WTC11 (cell line): ENCODE measurements around the gene RREB1.

Experiments used
- CREM ChIP-seq: sonication (generic); formaldehyde crosslinking; IDR thresholded peaks from 2 replicates; pipeline ENCODE4 v1.8.1; 2022; ENCODE audit warnings: mild to moderate bottlenecking, missing genetic modification reagents, moderate library complexity
- ESRRA ChIP-seq: sonication (generic); formaldehyde crosslinking; IDR thresholded peaks from 2 replicates; pipeline ENCODE4 v1.8.1; 2022; ENCODE audit warnings: mild to moderate bottlenecking, missing genetic modification reagents, borderline replicate concordance
- ETV6 ChIP-seq: sonication (generic); formaldehyde crosslinking; IDR thresholded peaks from 2 replicates; pipeline ENCODE4 v1.8.1; 2022; ENCODE audit warnings: mild to moderate bottlenecking, missing genetic modification reagents
- FOXP1 ChIP-seq: sonication (generic); formaldehyde crosslinking; IDR thresholded peaks from 2 replicates; pipeline ENCODE4 v1.8.0; 2022; ENCODE audit warnings: missing genetic modification reagents, mild to moderate bottlenecking, moderate library complexity, borderline replicate concordance
- KAT7 ChIP-seq: sonication (generic); formaldehyde crosslinking; IDR thresholded peaks from 2 replicates; pipeline ENCODE4 v1.8.1; 2023; ENCODE audit warnings: missing genetic modification reagents, mild to moderate bottlenecking, borderline replicate concordance
- TEAD4 ChIP-seq: sonication (generic); formaldehyde crosslinking; IDR thresholded peaks from 2 replicates; pipeline ENCODE4 v1.8.0; 2022; ENCODE audit warnings: mild to moderate bottlenecking, missing genetic modification reagents
- ZNF138 ChIP-seq: sonication (generic); formaldehyde crosslinking; conservative IDR thresholded peaks from 2 replicates; pipeline ENCODE4 v1.8.1; 2022; ENCODE audit warnings: mild to moderate bottlenecking, moderate library complexity, missing genetic modification reagents
- ZNF416 ChIP-seq: fragments of 250-450 bp; sonication (Bioruptor Pico); IDR thresholded peaks from 2 replicates; pipeline ENCODE4 v1.9.0; 2021; ENCODE audit warnings: mild to moderate bottlenecking, inconsistent platforms
- ZNF671 ChIP-seq: fragments of 250-450 bp; sonication (Bioruptor Pico); IDR thresholded peaks from 2 replicates; pipeline ENCODE4 v1.8.0; 2021; ENCODE audit warnings: mild to moderate bottlenecking
- TF ChIP-seq, protein P1 (sequence below): fragments of 200-600 bp; IDR thresholded peaks from 2 replicates; pipeline ENCODE4 v1.8.0; 2022; ENCODE audit warnings: antibody characterized with exemption
- TF ChIP-seq, protein P2 (sequence below): fragments of 250-450 bp; sonication (Bioruptor Pico); conservative IDR thresholded peaks from 2 replicates; pipeline ENCODE4 v1.9.0; 2021; ENCODE audit warnings: mild to moderate bottlenecking
- TF ChIP-seq, protein P3 (sequence below): sonication (generic); formaldehyde crosslinking; IDR thresholded peaks from 2 replicates; pipeline ENCODE4 v1.8.1; 2022; ENCODE audit warnings: mild to moderate bottlenecking, moderate library complexity, missing genetic modification reagents
- TF ChIP-seq, protein P4 (sequence below): sonication (generic); formaldehyde crosslinking; IDR thresholded peaks from 2 replicates; pipeline ENCODE4 v1.8.0; 2022; ENCODE audit warnings: mild to moderate bottlenecking, missing genetic modification reagents

DNA sequence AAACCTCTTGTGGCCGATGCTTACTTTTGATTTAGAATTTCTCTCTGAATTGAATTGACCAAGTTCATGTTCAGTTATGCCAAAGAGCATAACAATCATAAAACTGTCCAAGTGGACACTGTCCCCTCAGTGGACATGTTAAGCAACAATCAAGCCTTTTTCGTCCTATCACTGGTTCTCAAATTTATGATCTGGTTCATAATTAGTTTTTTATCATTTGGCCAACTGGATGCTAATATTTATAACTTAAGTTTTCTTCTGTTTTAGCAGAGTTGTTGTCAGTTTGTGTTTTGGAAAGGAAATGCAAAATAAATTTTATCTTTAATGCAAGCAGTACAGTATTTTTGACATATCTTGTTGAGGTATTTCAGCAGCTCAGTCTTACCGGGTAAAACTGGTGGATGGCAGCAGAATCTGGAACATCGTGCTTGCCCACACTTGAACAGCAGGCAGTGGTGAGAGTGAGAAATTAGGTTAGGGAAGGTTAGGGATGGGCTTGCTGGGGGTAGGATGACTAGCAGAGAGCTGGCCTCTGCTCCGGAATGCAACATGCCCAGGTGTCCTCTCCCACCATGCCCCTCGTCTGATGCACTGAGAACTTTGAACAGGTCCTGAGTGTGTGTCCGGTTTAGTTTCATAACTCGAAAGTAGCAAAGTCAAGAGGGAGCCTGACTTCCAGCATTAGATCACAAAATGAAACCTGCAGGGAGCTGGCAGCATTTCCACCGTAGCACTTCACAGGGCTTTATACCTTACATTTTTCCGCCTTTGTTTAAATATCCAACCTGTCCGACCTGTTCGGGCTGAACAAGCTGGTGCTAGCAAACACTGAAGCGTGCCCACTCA lies 93.1 kb downstream of the RREB1 start:
- TF ChIP-seq, protein P1, sequence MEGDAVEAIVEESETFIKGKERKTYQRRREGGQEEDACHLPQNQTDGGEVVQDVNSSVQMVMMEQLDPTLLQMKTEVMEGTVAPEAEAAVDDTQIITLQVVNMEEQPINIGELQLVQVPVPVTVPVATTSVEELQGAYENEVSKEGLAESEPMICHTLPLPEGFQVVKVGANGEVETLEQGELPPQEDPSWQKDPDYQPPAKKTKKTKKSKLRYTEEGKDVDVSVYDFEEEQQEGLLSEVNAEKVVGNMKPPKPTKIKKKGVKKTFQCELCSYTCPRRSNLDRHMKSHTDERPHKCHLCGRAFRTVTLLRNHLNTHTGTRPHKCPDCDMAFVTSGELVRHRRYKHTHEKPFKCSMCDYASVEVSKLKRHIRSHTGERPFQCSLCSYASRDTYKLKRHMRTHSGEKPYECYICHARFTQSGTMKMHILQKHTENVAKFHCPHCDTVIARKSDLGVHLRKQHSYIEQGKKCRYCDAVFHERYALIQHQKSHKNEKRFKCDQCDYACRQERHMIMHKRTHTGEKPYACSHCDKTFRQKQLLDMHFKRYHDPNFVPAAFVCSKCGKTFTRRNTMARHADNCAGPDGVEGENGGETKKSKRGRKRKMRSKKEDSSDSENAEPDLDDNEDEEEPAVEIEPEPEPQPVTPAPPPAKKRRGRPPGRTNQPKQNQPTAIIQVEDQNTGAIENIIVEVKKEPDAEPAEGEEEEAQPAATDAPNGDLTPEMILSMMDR, result no peak
- TF ChIP-seq ESRRA (CRISPR knock-in tag), result no peak
- TF ChIP-seq ZNF416 (CRISPR knock-in tag), result no peak
- no peak for TF ChIP-seq TEAD4
- no peak for TF ChIP-seq ZNF671 (CRISPR knock-in tag)
- no peak for TF ChIP-seq KAT7 (CRISPR knock-in tag)
- TF ChIP-seq, protein P2, sequence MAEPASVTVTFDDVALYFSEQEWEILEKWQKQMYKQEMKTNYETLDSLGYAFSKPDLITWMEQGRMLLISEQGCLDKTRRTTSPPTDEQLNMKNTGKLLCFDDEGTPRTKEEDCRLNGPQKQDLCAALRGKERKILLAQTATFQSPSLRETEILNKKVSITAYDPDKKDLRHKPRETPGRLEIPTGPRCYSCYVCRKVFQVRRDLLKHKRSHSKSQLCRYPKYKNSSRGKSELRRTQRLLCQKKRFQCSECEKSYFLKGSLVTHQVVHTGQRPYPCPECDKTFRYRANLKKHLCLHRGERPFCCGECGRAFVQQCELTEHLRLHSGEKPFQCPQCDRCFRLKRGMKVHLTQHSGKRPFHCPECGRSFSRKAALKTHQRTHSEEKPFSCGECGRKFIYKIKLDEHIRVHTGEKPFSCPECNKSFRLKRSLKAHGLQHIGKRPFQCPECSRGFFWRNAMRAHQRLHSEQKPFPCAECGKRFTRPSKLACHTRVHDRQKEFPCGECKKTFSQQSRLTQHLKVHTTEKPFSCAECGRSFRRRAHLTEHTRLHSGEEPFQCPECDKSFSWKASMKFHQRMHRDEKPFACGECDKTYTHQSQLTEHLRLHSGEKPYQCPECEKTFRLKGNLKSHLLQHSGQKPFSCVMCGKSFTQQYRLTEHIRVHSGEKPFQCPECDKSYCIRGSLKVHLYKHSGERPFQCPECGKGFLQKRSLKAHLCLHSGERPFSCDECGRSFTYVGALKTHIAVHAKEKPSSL (CRISPR knock-in tag), result no peak
- TF ChIP-seq, protein P3, sequence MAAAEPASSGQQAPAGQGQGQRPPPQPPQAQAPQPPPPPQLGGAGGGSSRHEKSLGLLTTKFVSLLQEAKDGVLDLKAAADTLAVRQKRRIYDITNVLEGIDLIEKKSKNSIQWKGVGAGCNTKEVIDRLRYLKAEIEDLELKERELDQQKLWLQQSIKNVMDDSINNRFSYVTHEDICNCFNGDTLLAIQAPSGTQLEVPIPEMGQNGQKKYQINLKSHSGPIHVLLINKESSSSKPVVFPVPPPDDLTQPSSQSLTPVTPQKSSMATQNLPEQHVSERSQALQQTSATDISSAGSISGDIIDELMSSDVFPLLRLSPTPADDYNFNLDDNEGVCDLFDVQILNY (CRISPR knock-in tag), result no peak
- TF ChIP-seq CREM, result no peak
- TF ChIP-seq, protein P4, sequence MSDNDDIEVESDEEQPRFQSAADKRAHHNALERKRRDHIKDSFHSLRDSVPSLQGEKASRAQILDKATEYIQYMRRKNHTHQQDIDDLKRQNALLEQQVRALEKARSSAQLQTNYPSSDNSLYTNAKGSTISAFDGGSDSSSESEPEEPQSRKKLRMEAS (CRISPR knock-in tag), result no peak
- no peak for TF ChIP-seq ETV6 (CRISPR knock-in tag)
- TF ChIP-seq ZNF138 (CRISPR knock-in tag), result no peak
- no peak for TF ChIP-seq FOXP1
